ENCODE measurements around the gene CDK5R2. TPM values are rescaled to one million over a fixed set of nuclear protein-coding genes. Genes with fewer than 3 reads are reported as not detected.

Gene CDK5R2
- not detected for total RNA-seq

GRCh38 chr2:218959141-218959731, at the start of gene CDK5R2:
TSS of gene CDK5R2 (plus strand) at chr2:218959666. CDS start at chr2:218959821, 155 bp downstream.
- no peak for TF ChIP-seq CTCF (IDR thresholded peaks at IDR 0.05; ENCODE audit: low read depth)

- TF ChIP-seq CTCF (IDR thresholded peaks at IDR 0.05; ENCODE audit: low read depth), result no peak
Measured at GRCh38 chr2:218910741-218911140, 48.7 kb upstream of the CDK5R2 start.

- no peak for TF ChIP-seq CTCF (IDR thresholded peaks at IDR 0.05; ENCODE audit: low read depth)
Measured at GRCh38 chr2:218920504-218920903, 39.0 kb upstream of the CDK5R2 start.

GRCh38 chr2:218924757-218925156, 34.7 kb upstream of the CDK5R2 start:
- no peak for TF ChIP-seq CTCF (IDR thresholded peaks at IDR 0.05; ENCODE audit: low read depth)

- no peak for TF ChIP-seq CTCF (IDR thresholded peaks at IDR 0.05; ENCODE audit: low read depth)
Measured at GRCh38 chr2:218925434-218925833, 34.0 kb upstream of the CDK5R2 start.

GRCh38 chr2:218927422-218927821, 32.0 kb upstream of the CDK5R2 start:
- TF ChIP-seq CTCF (IDR thresholded peaks at IDR 0.05; ENCODE audit: low read depth), result no peak

GRCh38 chr2:218927876-218928275, 31.6 kb upstream of the CDK5R2 start:
- no peak for TF ChIP-seq CTCF (IDR thresholded peaks at IDR 0.05; ENCODE audit: low read depth)
